ENCODE measurements around the gene TCOF1.
A peak's percentile ranks its signal among the peaks of the same experiment; 100 is the strongest.

Gene TCOF1

GRCh38 chr5:150357326-150358260 lies at the start of gene TCOF1:
Gene TCOF1 (plus strand): TSS chr5:150357697. CDS start chr5:150357747, 50 bp downstream.
- DNase-seq: peak; percentile 63

GRCh38 chr5:150309101-150309885 lies 48.2 kb upstream of the TCOF1 start:
- no peak for DNase-seq

GRCh38 chr5:150309886-150310239 lies 47.6 kb upstream of the TCOF1 start:
- no peak for DNase-seq

GRCh38 chr5:150310246-150310645 lies 47.3 kb upstream of the TCOF1 start:
- no peak for DNase-seq

GRCh38 chr5:150311015-150311692 lies 46.3 kb upstream of the TCOF1 start:
- DNase-seq: no peak

GRCh38 chr5:150312518-150312917 lies 45.0 kb upstream of the TCOF1 start:
- DNase-seq: no peak

- no peak for DNase-seq
Measured at GRCh38 chr5:150313501-150313900, 44.0 kb upstream of the TCOF1 start.

GRCh38 chr5:150313921-150314716 lies 43.4 kb upstream of the TCOF1 start:
- no peak for DNase-seq

- DNase-seq: no peak
Measured at GRCh38 chr5:150315245-150315644, 42.3 kb upstream of the TCOF1 start.

GRCh38 chr5:150316320-150316719 lies 41.2 kb upstream of the TCOF1 start:
- no peak for DNase-seq

GRCh38 chr5:150317048-150318003 lies 40.2 kb upstream of the TCOF1 start:
- DNase-seq: no peak

- no peak for DNase-seq
Measured at GRCh38 chr5:150318613-150319483, 38.6 kb upstream of the TCOF1 start.

GRCh38 chr5:150319484-150319790 lies 38.1 kb upstream of the TCOF1 start:
- DNase-seq: no peak

GRCh38 chr5:150320044-150320613 lies 37.4 kb upstream of the TCOF1 start:
- DNase-seq: no peak

GRCh38 chr5:150321211-150321610 lies 36.3 kb upstream of the TCOF1 start:
- DNase-seq: no peak

- no peak for DNase-seq
Measured at GRCh38 chr5:150321784-150322183, 35.7 kb upstream of the TCOF1 start.

- no peak for DNase-seq
Measured at GRCh38 chr5:150322202-150322601, 35.3 kb upstream of the TCOF1 start.

GRCh38 chr5:150323092-150323491 lies 34.4 kb upstream of the TCOF1 start:
- DNase-seq: no peak

GRCh38 chr5:150323819-150324218 lies 33.7 kb upstream of the TCOF1 start:
- no peak for DNase-seq

GRCh38 chr5:150325426-150325825 lies 32.1 kb upstream of the TCOF1 start:
- DNase-seq: no peak
